K562 (cell line): ENCODE results near the gene VAMP8. TPM values are rescaled to one million over a fixed set of nuclear protein-coding genes. Genes with fewer than 3 reads are reported as not detected.

Experiments used
- CREM ChIP-seq: IDR thresholded peaks from 2 replicates; pipeline ENCODE4 v1.6.1; 2014; ENCODE audit warnings: antibody characterized with exemption, low read depth
- ETV1 ChIP-seq: fragments of 450-650 bp; conservative IDR thresholded peaks from 2 replicates; pipeline ENCODE4 v1.6.1; 2016; ENCODE audit warnings: missing genetic modification characterization, control low read depth, low read depth, missing compliant biosample characterization
- FOS ChIP-seq: IDR thresholded peaks from 3 replicates; pipeline ENCODE4 v1.6.1; 2011; ENCODE audit not compliant: insufficient read length; ENCODE audit errors: extremely low read depth
- HDAC1 ChIP-seq, 2 experiments: fragments of 450-650 bp; IDR thresholded peaks; 2 replicates each; pipeline ENCODE4 v1.6.1; 2016 to 2017; ENCODE audit warnings: inconsistent platforms in 1 of 2, mild to moderate bottlenecking in 1 of 2, moderate library complexity in 1 of 2
- HNRNPH1 ChIP-seq: fragments of 200-400 bp; formaldehyde crosslinking; optimal IDR thresholded peaks from 2 replicates; pipeline ENCODE3; 2017; ENCODE audit warnings: low read depth, mild to moderate bottlenecking, low read length, moderate library complexity
- KAT7 ChIP-seq: sonication (generic); formaldehyde crosslinking; IDR thresholded peaks from 2 replicates; pipeline ENCODE4 v1.8.0; 2022; ENCODE audit warnings: missing genetic modification reagents, mild to moderate bottlenecking, borderline replicate concordance
- MAFK ChIP-seq: IDR thresholded peaks from 2 replicates; pipeline ENCODE4 v1.6.1; 2011; ENCODE audit warnings: low read length, improper control_type of control experiment
- MTA3 ChIP-seq: fragments of 450-650 bp; formaldehyde crosslinking; IDR thresholded peaks from 2 replicates; pipeline ENCODE4 v1.6.1; 2017; ENCODE audit warnings: mild to moderate bottlenecking, borderline replicate concordance
- NCOA6 ChIP-seq: fragments of 450-650 bp; IDR thresholded peaks from 2 replicates; pipeline ENCODE4 v1.6.1; 2017; ENCODE audit warnings: mild to moderate bottlenecking
- NEUROD1 ChIP-seq: fragments of 150-350 bp; IDR thresholded peaks from 2 replicates; pipeline ENCODE4 v1.6.1; 2014; ENCODE audit warnings: borderline replicate concordance, low read length, low read depth; ENCODE audit not compliant: partially characterized antibody
- NFRKB ChIP-seq: fragments of 450-650 bp; IDR thresholded peaks from 2 replicates; pipeline ENCODE4 v1.6.1; 2016; ENCODE audit warnings: low read depth
- POU5F1 ChIP-seq: fragments of 150-350 bp; IDR thresholded peaks from 2 replicates; pipeline ENCODE4 v1.6.1; 2014; ENCODE audit warnings: borderline replicate concordance, low read length, low read depth, mild to moderate bottlenecking; ENCODE audit not compliant: partially characterized antibody
- RBM15 ChIP-seq: fragments of 200-400 bp; formaldehyde crosslinking; IDR thresholded peaks from 2 replicates; pipeline ENCODE4 v1.6.1; 2018; ENCODE audit warnings: mild to moderate bottlenecking, low read length, moderate library complexity; ENCODE audit not compliant: insufficient read depth
- SOX6 ChIP-seq: fragments of 450-650 bp; IDR thresholded peaks from 2 replicates; pipeline ENCODE4 v1.6.1; 2014; ENCODE audit warnings: mild to moderate bottlenecking
- ZNF146 ChIP-seq: IDR thresholded peaks from one replicate; pipeline ENCODE4 v1.6.1; 2018; ENCODE audit warnings: missing compliant biosample characterization; ENCODE audit not compliant: unreplicated experiment
- ZNF253 ChIP-seq: fragments of 250-450 bp; sonication (Bioruptor Pico); conservative IDR thresholded peaks from 2 replicates; pipeline ENCODE4 v1.6.1; 2021; ENCODE audit warnings: mild to moderate bottlenecking
- ZNF444 ChIP-seq: fragments of 250-450 bp; sonication (Bioruptor Pico); IDR thresholded peaks from 2 replicates; pipeline ENCODE4 v1.4.0; 2020; ENCODE audit warnings: mild to moderate bottlenecking, moderate library complexity
- ZNF644 ChIP-seq: fragments of 200-800 bp; sonication (Bioruptor generic); IDR thresholded peaks from 2 replicates; pipeline ENCODE4 v1.6.1; 2016; ENCODE audit warnings: low read depth, missing genetic modification characterization, missing compliant biosample characterization
- ZNF696 ChIP-seq: fragments of 250-450 bp; sonication (Bioruptor Pico); conservative IDR thresholded peaks from 2 replicates; pipeline ENCODE4 v1.4.0; 2020; ENCODE audit warnings: mild to moderate bottlenecking, moderate library complexity
- polyA plus RNA-seq, 8 experiments: library from polyadenylated mRNA; depleted of rRNA in 4 of 8; stranded (reverse) in 5 of 8; unstranded in 3 of 8; fragments of >200 nt; fragmentation: Nextera tagmentation in 2 of 8; fragmentation: Illumina TruSeq in 1 of 8; extraction: Ambion mirVana in 2 of 8; extraction: Trizol in 1 of 8; gene quantifications; 2 replicates each; pipeline versions ENCODE4 v1.2.1 to v1.2.3, GENCODE V29; 2011 to 2014; ENCODE audit warnings: inconsistent platforms in 1 of 8, missing spikeins in 1 of 8
- total RNA-seq, 7 experiments: library from RNA; depleted of rRNA in 6 of 7; stranded (reverse); fragments of >200 nt in 6 of 7; fragmentation: Illumina TruSeq in 2 of 7; extraction: Trizol in 2 of 7; gene quantifications; 2 replicates each; pipeline versions ENCODE4 v1.2.1 to v1.2.3, GENCODE V29; 2011 to 2021; ENCODE audit warnings: low replicate concordance in 1 of 7
- TF ChIP-seq, protein P1 (sequence below): sonication (generic); formaldehyde crosslinking; IDR thresholded peaks from 2 replicates; pipeline ENCODE4 v1.8.0; 2022; ENCODE audit warnings: mild to moderate bottlenecking, missing genetic modification reagents
- TF ChIP-seq, protein P2 (sequence below): fragments of 450-650 bp; IDR thresholded peaks from 2 replicates; pipeline ENCODE4 v1.6.1; 2017; ENCODE audit warnings: antibody characterized with exemption, mild to moderate bottlenecking
- TF ChIP-seq, protein P3 (sequence below), 2 experiments: fragments of 450-650 bp in 1 of 2; sonication (generic) in 1 of 2; formaldehyde crosslinking; conservative IDR thresholded peaks; 2 replicates each; pipeline versions ENCODE4 v1.4.0 to v1.8.1; 2020 to 2022; ENCODE audit warnings: mild to moderate bottlenecking in 1 of 2, missing genetic modification reagents in 1 of 2

The VAMP8 gene
- total and polyA plus RNA-seq, 9 of the 15 experiments (the other 6 are each of a cell fraction or from before 2014, with no cell fraction given): 107 to 571 (median 248) TPM

DNA sequence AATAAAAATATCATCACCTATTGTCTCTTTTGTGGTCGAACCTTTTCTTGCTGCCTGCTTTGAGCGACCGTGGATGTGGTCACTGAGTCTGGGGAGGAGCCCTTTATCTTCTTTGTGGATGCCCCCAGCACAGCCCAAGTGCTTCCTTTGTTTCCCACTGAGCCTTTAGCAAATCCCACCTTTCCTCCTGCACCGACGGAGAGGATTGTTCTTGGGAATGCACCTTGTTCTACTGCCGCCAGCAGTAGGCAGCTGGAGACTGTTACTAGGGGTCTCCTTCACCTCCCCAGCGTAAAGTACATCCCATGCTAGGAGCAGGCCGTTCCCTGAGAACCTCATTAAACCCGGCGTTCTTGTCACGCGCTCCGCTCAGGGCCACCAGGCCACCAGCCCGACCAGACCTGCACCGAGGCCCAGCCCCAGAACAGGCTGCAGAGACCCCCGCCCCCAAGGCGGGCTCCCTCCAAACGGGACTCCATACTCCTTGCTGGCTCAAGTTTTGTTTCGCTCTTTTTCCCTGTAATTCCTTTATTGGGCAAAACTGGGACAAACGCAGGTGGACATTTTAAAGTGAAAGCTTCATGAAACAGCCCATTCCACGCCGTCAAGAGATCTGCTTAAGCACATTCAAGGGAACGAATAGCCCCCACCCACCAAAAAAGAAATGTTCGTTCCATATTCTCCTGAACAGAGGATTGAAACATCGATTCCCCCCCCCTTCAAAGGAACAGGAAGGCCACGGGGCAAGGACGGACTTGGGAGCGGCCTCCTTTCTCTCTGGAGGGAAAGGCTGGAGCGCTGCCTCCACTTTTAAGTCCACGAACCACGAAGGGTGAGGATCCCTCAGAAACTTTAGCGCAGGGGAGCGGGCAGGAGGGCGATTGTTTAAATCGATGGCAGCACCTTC is 39.5 kb upstream of the VAMP8 start (continued):
- no peak for TF ChIP-seq NFRKB
- TF ChIP-seq FOS: no peak
- TF ChIP-seq RBM15: no peak
- no peak for TF ChIP-seq POU5F1
- TF ChIP-seq ZNF644 (tag): peak; percentile 53; the same call in 1 of the 2 replicates
- TF ChIP-seq CREM: peak; percentile 14; the same call in 1 of the 2 replicates
- TF ChIP-seq ETV1 (tag): peak; percentile 29; the same call in 1 of the 2 replicates
- TF ChIP-seq NEUROD1: peak; percentile 13
- peak; percentile 21; the same call in 1 of the 2 replicates for TF ChIP-seq MTA3
- no peak for TF ChIP-seq MAFK
- TF ChIP-seq, protein P1, sequence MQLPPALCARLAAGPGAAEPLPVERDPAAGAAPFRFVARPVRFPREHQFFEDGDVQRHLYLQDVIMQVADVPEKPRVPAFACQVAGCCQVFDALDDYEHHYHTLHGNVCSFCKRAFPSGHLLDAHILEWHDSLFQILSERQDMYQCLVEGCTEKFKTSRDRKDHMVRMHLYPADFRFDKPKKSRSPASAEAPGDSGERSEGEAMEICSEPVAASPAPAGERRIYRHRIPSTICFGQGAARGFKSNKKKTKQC (CRISPR knock-in tag): no peak
- TF ChIP-seq KAT7 (CRISPR knock-in tag): 0 out of 2 replicates have a peak, but pooled peaks have one; percentile 9
- TF ChIP-seq ZNF253: no peak
- TF ChIP-seq, protein P2, sequence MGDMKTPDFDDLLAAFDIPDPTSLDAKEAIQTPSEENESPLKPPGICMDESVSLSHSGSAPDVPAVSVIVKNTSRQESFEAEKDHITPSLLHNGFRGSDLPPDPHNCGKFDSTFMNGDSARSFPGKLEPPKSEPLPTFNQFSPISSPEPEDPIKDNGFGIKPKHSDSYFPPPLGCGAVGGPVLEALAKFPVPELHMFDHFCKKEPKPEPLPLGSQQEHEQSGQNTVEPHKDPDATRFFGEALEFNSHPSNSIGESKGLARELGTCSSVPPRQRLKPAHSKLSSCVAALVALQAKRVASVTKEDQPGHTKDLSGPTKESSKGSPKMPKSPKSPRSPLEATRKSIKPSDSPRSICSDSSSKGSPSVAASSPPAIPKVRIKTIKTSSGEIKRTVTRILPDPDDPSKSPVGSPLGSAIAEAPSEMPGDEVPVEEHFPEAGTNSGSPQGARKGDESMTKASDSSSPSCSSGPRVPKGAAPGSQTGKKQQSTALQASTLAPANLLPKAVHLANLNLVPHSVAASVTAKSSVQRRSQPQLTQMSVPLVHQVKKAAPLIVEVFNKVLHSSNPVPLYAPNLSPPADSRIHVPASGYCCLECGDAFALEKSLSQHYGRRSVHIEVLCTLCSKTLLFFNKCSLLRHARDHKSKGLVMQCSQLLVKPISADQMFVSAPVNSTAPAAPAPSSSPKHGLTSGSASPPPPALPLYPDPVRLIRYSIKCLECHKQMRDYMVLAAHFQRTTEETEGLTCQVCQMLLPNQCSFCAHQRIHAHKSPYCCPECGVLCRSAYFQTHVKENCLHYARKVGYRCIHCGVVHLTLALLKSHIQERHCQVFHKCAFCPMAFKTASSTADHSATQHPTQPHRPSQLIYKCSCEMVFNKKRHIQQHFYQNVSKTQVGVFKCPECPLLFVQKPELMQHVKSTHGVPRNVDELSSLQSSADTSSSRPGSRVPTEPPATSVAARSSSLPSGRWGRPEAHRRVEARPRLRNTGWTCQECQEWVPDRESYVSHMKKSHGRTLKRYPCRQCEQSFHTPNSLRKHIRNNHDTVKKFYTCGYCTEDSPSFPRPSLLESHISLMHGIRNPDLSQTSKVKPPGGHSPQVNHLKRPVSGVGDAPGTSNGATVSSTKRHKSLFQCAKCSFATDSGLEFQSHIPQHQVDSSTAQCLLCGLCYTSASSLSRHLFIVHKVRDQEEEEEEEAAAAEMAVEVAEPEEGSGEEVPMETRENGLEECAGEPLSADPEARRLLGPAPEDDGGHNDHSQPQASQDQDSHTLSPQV: peak; percentile 85
- no peak for TF ChIP-seq ZNF444 (CRISPR knock-in tag)
- TF ChIP-seq ZNF696 (CRISPR knock-in tag): no peak
- no peak for TF ChIP-seq NCOA6
- TF ChIP-seq, protein P3, sequence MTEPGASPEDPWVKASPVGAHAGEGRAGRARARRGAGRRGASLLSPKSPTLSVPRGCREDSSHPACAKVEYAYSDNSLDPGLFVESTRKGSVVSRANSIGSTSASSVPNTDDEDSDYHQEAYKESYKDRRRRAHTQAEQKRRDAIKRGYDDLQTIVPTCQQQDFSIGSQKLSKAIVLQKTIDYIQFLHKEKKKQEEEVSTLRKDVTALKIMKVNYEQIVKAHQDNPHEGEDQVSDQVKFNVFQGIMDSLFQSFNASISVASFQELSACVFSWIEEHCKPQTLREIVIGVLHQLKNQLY (CRISPR knock-in tag; conservative IDR thresholded peaks at IDR 0.05): no peak
- TF ChIP-seq HDAC1 (IDR thresholded peaks at IDR 0.05): 0 out of 4 replicates have a peak, but pooled peaks of 1 of the 2 experiments have one; percentile 15
- peak; percentile 66; the same call in 1 of the 2 replicates for TF ChIP-seq SOX6
- TF ChIP-seq ZNF146 (CRISPR knock-in tag): no peak
- TF ChIP-seq HNRNPH1: no peak
